ENCODE measurements around the gene P2RY8.

DNA sequence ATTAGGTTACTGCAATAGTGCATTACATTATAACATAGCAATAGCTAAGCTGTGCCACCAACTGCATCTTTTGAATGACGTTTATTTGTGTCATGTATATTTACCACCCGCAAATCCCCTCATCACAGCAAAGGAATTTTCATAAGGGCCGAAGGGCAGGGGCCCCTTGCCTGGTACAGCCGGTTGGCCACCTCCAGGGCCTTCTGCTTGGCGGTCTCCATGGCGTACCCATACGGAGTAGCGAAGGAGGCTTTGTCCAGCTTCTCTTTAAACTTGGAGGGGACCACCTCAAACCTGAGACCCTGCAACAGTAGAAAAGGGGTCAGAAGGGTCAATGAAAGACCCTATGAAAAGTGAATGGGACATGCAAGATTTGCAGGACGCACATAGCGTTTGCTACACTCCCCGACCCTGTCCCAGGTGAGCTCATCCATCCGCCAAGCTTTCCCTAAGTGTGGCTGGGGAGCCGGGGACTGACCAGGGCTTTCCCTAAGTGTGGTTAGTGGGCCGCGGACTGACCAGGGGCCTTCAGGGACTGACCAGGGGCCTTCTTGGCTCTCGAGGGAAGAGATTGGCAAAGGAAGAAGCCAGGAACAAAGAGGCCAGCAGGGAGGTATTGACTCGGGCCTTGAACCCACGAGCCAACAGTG lies 94.8 kb downstream of the P2RY8 start:
- TF ChIP-seq, protein P1, sequence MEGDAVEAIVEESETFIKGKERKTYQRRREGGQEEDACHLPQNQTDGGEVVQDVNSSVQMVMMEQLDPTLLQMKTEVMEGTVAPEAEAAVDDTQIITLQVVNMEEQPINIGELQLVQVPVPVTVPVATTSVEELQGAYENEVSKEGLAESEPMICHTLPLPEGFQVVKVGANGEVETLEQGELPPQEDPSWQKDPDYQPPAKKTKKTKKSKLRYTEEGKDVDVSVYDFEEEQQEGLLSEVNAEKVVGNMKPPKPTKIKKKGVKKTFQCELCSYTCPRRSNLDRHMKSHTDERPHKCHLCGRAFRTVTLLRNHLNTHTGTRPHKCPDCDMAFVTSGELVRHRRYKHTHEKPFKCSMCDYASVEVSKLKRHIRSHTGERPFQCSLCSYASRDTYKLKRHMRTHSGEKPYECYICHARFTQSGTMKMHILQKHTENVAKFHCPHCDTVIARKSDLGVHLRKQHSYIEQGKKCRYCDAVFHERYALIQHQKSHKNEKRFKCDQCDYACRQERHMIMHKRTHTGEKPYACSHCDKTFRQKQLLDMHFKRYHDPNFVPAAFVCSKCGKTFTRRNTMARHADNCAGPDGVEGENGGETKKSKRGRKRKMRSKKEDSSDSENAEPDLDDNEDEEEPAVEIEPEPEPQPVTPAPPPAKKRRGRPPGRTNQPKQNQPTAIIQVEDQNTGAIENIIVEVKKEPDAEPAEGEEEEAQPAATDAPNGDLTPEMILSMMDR (IDR thresholded peaks at IDR 0.05), result no peak
- TF ChIP-seq EZH2 (IDR thresholded peaks at IDR 0.05; ENCODE audit: borderline replicate concordance, insufficient read depth, low read depth, low read length, poor library complexity, severe bottlenecking), result no peak

Data from B cell (primary cell).